Measurements from ENCODE around the gene NRXN2.

Gene NRXN2

GRCh38 chr11:64743591-64744543, 20.9 kb upstream of the NRXN2 start, which contains the start of gene RASGRP2:
TSS of gene RASGRP2 (minus strand) at chr11:64744142. CDS start at chr11:64742866, 1,276 bp downstream.
- DNase-seq (ENCODE audit: low read depth in 2 of 2): peak; percentile 64 to 70

DNA sequence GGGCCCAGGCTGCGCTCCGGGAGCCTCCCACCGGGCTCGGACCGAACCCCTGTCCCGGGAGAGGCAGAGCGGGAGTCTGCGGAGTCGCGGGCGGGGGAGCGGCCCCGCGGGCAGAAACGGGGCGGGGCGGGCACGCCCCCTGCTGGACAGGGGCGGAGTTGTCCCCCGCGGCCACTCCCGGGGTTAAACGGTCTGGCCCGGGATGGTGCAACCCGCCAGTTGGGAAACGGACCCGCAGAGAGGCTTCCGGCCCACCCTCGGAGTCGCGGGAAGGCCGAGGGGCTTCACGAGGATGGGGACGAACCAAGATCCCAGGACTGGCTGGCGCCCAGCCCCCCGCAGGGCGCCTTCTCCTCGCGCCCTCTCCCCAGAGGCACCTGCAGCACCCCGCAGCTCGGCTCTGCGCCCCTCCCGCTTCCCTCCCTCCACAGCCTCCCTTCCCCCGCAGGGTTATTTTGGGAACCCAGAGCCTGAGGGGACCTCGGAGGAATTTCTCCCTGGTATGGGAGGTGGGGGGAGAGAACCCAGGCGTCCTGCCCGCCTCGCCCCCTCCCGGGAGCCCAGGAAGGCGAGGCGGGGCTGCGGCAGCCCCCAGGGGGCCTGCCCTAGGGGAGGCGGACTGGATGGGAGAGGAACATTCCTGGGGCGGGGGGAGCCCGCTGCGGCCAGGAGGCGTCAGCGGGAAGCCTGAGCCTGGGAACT, 20.0 kb upstream of the NRXN2 start:
- DNase-seq (ENCODE audit: low read depth in 2 of 2): peak in 1 of 2 donors; percentile 65

DNA sequence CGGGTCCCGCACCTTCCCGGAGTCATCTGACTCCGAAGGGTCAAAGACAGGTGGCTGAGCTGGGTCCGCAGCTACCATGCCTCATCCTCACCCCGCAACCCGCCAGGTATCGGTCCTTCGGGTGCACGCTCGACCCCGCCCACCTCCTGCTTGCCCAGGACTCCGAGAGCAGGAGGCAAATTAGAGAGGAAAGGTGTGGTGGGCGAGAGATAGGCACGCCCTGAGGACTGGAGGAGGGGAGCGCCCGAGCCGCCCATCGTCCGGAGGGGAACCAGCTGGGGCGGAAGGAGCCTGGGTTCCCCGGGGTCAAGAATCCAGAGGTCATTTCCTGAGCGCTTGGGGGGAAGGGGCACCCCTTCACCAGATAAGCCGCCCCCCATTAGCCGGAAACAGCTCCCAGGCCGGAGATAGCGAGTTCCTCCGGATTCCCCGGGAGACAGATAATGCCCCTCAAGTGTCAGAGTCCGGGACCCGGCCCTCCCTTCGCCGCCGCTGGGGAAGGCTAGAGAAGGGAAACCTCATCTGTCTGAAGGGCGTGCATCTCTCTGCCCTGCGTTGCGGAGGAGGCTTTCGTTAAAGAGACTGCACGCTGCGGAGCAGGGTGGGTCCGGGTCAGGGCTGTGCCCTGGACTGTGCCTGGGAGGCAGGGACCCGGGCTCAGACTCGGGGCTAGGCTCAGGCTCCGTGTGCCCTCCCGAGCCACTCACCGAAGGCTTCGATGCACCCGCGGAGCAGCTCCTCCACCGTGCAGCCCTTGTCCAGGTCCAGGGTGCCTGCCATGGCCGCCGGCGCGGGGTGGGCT, 19.3 kb upstream of the NRXN2 start:
- no peak for DNase-seq (ENCODE audit: low read depth in 2 of 2)

DNA sequence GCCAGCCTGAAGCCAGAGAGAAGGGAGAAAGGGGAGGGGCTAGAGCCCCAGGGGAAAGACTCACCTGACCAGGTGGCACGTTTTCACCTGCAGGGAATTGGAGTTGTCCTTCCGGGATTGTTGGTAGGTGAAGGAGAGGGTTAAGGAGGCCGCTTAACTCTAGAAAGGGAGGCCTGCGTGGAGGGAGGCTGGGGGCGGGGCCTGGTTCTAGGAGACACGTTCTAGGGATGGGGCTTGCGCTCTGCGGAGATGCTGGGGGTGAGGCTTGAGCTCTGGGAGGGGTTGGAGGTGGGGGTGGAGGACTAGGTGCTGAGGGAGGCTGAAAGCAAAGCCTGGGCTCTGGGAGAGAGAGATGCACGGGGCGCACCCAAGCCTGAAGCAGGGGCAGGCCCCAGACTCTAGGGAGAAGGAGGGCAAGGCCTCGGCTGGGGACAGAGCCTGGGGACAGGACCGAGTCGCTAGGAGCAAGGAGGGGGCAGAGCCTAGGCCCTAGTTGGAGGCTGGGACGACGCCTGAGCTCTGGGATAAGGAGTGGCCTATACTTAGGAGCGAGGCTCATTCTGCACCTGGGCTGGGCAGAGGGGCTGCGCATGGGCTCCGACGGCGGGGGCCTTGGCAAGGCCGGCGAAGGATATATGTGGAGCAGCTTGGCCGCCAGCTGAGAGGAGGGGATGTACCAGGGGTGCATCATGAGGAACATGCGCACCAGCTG, 18.5 kb upstream of the NRXN2 start:
- DNase-seq (ENCODE audit: low read depth in 2 of 2): no peak

DNA sequence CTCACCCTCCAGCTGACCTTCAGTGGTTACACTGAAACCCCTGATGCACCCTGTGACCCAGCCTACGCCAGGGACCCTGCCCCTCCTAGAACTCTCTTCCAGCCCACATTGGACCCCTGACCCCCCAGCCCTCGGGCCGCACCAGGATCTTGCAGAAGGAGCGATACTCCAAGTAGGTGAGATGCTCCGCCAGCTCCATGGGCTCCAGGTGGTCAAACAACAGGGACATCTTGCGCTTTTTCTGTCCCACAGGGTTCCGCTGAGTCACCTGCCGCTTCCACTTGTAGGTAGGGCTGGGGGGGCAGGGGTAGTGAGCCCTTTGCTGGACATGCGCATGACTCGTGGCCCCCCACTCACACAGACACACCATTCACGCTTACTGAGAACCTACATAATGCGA, 16.9 kb upstream of the NRXN2 start:
- DNase-seq (ENCODE audit: low read depth in 2 of 2): no peak

- DNase-seq (ENCODE audit: low read depth in 2 of 2): no peak
Observed at GRCh38 chr11:64736654-64737053, 13.7 kb upstream of the NRXN2 start.

DNA sequence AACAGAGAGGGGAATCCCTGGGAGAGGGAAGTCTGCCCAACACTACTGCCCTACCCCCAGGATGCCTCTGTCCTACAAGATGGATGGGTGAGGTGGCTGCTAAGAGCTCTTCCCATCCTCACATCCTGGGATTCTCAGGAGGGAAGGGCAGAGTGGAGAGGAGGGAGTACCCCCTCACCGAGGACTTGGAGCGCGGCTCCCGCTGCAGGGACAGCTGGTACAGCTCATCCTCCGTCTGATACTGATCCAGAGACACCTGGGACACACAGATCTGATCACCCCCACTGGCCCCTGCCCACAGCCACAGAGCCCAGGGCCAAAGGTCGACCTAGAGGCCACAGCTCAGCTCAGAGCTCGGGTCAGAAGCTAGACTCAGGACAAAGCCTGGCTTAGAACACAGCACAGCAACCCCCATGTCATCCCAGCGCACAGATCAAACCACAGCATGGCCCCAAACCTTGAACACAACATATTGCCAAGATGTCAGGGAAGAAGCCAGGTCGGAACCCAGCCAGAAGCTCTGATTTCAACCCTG, 12.8 kb upstream of the NRXN2 start:
- DNase-seq (ENCODE audit: low read depth in 2 of 2): no peak

DNA sequence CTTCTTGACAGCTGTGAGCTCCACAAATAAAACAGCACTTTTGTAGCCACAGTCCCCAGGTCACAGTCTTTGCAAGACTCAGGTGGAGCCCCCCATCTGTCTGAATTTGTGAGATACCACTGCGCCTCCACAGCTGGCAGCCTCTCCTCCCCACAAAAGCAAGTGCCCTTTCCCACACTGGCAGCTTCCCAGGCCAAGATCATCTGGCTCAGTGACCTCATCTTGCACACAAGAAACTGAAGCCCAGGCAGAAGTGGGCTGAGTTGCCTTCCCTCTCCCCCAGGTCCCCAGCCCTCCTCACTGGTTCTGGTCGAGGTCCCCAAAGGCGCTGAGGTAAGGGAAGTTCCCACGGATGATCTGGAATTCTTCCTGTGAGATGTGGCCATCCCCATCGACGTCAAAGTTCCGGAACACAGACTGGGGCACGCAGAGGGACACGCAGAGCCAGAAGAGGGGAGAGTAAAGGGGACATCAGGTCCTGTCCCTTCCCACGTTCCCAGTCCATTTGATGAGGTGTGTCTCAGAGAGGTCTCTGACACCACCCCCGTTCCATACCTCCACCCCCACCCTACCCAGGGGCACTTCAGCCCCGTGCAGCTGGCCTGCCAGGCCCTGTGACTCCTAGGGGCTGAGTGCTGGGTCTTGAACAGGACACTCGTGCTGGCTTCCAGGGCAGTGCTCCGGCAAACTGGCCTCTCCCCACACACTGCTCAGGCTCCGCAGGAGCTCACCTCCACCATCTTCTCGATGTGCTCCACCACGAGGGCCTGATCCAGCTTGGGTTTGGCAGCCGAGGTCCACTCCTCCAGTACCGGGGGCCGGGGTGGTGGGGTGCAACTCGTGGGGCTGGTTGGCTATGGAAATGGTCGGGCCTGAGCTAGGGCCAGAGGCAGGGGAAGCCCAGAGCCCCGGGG, 12.1 kb upstream of the NRXN2 start:
- DNase-seq (ENCODE audit: low read depth in 2 of 2): no peak

- DNase-seq (ENCODE audit: low read depth in 2 of 2): no peak
Observed at GRCh38 chr11:64731601-64732000, 8.6 kb upstream of the NRXN2 start.

- no peak for DNase-seq (ENCODE audit: low read depth in 2 of 2)
Observed at GRCh38 chr11:64729851-64730382, 6.9 kb upstream of the NRXN2 start.

- no peak for DNase-seq (ENCODE audit: low read depth in 2 of 2)
Observed at GRCh38 chr11:64728757-64729365, 5.9 kb upstream of the NRXN2 start.

- DNase-seq (ENCODE audit: low read depth in 2 of 2): no peak
Observed at GRCh38 chr11:64726867-64727530, 4.0 kb upstream of the NRXN2 start.

- DNase-seq (ENCODE audit: low read depth in 2 of 2): no peak
Observed at GRCh38 chr11:64726211-64726641, 3.2 kb upstream of the NRXN2 start.

DNA sequence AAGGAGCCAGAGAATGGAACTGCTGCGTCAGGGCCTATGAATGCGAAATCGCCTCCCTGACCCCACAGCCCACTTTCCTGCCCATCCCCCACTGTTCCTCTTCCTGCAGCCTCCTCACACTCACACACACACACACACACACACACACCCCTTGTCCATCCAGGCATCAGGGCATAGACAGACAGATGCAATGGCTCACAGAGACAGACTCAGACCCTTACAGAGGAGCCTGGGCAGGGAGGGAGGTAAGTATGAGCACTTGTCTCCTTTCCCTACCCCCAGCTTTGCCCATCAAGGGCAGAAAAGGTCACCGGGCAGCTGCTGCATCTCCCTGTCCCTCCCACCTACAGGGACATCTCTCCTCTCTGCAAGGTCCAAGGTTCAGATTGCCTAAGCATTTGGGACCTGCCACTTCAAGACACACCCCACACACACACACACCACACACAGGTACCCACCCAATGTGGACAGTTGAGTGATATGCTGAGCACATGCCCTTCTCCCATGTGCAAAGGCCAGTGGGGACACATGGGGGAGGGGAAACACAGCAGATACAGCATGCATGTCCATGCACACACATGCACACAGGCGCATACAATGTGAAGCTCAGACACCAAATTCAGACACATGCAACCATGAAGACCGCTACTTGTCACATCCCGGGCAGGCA, 2.0 kb upstream of the NRXN2 start:
- no peak for DNase-seq (ENCODE audit: low read depth in 2 of 2)

DNA sequence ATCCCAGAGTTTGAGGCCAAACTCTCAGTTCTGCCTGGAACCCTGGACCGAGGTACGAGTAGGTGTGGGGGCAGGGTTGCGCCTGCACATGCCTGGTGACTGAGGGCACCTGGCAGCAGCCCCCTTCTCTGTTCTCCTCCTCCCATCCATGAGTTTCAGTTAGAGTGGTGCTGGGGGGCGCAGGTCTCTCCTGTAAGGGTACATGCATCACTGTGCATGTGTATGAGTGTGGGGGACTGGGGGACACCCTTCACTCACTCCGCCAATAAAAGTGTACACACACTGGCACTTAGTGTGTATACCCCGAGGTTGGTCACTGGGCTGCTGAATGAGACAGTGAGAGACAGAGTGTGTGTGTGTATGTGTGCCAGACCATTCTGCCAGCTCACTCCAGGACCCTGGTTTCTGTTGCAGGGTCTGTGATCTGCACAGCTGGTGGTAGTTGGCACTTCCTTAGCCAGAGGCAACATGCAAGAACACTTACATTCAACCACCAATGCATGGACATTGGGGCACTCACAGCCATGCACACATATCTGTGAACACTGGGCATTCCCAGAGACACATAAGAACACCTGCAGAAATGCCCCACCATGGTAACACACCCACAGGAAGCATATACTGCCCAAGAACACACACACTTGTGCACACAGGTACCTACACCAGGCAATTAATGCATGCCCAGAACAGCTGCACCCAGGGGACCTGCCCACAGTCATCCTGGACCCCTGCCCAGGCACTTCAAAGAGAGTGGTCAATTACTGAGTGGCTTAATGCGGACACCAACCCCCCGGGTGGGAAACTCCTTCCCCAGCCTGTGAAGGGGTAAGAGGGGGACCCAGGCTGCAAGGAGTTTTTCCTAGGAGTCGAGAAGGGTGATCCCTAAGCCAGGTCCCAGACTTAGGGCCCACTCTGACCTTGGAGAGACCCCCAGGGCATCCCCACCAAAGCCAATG, 1.2 kb upstream of the NRXN2 start:
- no peak for DNase-seq (ENCODE audit: low read depth in 2 of 2)

DNA sequence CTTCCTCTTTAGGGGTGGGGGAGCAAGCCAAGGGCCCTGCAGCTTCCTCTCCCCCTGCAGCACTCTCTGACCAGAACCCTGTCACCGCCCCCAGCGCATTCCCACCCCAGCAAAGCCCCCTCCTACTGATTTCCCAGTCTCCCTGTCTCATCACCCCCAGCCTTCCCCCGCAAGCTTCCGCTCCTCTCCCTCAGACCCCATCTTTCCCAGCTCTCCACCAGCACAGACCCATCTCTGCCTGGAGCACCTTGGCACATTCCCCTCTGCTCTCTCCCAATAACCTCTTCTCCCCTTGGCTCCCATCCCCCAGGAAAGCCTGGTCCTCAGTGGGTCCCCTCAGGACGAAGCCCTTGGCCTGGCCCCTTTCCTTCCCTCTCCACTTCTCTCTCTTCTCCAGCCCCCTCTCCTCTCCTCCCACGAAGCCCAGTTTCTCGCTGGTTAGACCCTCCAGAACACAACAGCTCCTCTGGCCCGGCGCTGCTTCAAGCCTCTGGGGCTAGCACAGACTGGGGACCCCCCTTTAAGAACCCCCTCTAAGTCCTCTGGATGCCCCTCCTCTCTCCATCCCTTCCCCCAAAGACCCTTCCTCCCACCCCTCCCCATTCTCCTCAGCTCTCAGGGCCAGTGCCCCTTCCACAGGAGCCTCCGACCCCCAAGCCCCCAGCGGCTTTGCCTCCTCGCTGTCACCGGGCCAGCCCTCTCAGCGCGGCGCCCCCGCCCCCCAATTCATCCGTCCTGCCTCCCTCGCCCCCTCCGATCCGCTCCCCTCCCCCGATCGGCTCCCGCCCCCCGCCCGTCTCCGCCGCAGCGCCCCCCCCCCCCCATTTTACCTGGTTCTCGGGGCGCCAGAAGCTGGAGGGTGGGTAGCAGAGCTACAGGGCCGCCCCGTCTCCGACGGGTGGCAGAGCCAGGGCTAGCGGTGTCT, 594 bp downstream of the NRXN2 start:
- DNase-seq (ENCODE audit: low read depth in 2 of 2): no peak

All from stimulated activated CD8-positive, alpha-beta memory T cell treated with anti-CD3 and anti-CD28 coated beads, Interleukin-7, amount 100 ng/mL, for 4 hours (primary cell).